Measurements from ENCODE around the gene FAM83C. TPM values are rescaled to one million over a fixed set of nuclear protein-coding genes. Genes with fewer than 3 reads are reported as not detected.

Gene FAM83C
- total RNA-seq = not detected in 2 replicates

GRCh38 chr20:35291654-35292503, at the start of gene FAM83C:
Gene FAM83C (minus strand): TSS chr20:35292425. CDS start chr20:35292304, 121 bp downstream.

GRCh38 chr20:35284267-35284991, 7.8 kb downstream of the FAM83C start, which contains the start of gene EIF6:
Gene EIF6 (minus strand): TSS chr20:35284772. CDS start chr20:35284487, 285 bp downstream.

GRCh38 chr20:35277531-35278395, 14.5 kb downstream of the FAM83C start, which contains the start of gene MMP24OS:
Gene MMP24OS (minus strand): TSS chr20:35278122. CDS start chr20:35277929, 193 bp downstream.

Other genes starting within 250 kb of the FAM83C start
- 107 and 111 TPM in 2 replicates for gene TRPC4AP, start 199.6 kb downstream of the FAM83C start, total RNA-seq
- 29.3 and 62.4 TPM in 2 replicates for gene EDEM2, start 145.1 kb downstream of the FAM83C start, total RNA-seq
- gene PROCR, start 120.4 kb downstream of the FAM83C start, total RNA-seq = 30.5 and 48.8 TPM in 2 replicates
- gene MMP24, start 65.7 kb downstream of the FAM83C start, total RNA-seq = 0.22 and 0.43 TPM in 2 replicates
- gene MMP24OS, start 14.3 kb downstream of the FAM83C start, total RNA-seq = 13.8 and 16.0 TPM in 2 replicates
- 149 and 187 TPM in 2 replicates for gene EIF6, start 7.7 kb downstream of the FAM83C start, total RNA-seq
- gene UQCC1, start 119.5 kb upstream of the FAM83C start, total RNA-seq = 21.4 and 40.4 TPM in 2 replicates
- 4.2 and 4.4 TPM in 2 replicates for gene GDF5, start 145.8 kb upstream of the FAM83C start, total RNA-seq
- gene CEP250, start 163.2 kb upstream of the FAM83C start, total RNA-seq = 20.8 and 21.5 TPM in 2 replicates
- gene C20orf173, start 237.2 kb upstream of the FAM83C start, total RNA-seq = not detected in 2 replicates
- 207 and 467 TPM in 2 replicates for gene ERGIC3, start 249.7 kb upstream of the FAM83C start, total RNA-seq